Measurements from ENCODE around the gene NFKBIB. TPM values are rescaled to one million over a fixed set of nuclear protein-coding genes. Genes with fewer than 3 reads are reported as not detected.
A peak's percentile ranks its signal among the peaks of the same experiment; 100 is the strongest.

NFKBIB gene
- polyA plus RNA-seq, 1 of the 3 experiments (the other 2 are of a cell fraction): 31.8 TPM

DNA sequence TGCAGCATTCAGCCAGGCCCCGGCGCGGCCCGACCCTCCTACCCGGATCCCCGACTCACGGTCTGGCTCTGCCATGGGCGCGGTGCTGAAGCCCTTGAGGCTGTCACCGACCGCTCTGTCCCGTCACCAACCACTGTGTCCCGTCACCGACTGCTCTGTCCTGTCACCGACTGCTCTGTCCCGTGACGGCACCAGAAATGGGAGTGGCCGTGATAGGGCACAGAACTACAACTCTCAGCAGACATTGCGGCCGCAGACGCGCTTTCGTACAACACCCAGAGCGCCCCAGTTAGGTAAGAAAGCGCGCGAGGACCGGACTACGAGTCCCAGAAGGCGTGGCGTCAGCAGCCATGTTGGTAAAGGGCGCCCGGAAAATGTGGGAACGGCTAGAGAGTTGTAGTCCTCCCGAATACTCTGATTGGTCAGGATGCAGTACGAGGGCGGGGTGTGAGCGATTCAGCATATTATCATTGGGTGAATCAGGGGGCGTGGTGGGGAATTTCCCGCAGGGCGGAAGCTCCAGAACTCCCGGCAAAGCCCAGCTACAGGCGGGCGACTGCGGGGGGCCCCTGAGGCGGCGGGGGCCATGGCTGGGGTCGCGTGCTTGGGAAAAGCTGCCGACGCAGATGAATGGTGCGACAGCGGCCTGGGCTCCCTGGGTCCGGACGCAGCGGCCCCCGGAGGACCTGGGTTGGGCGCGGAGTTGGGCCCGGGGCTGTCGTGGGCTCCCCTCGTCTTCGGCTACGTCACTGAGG, at the start of gene NFKBIB, which contains the start of gene SIRT2 (continued):
- peak; percentile 97 for TF ChIP-seq YY1 (IDR thresholded peaks at IDR 0.05; ENCODE audit: low read depth)
- TF ChIP-seq EZH2phosphoT487 (IDR thresholded peaks at IDR 0.05; ENCODE audit: borderline replicate concordance, low read depth): no peak
- peak; percentile 22; the same call in 1 of the 2 replicates for TF ChIP-seq RAD21 (IDR thresholded peaks at IDR 0.05; ENCODE audit: low read length)
- TF ChIP-seq GABPA (IDR thresholded peaks at IDR 0.05; ENCODE audit: low read depth): peak; percentile 80
- TF ChIP-seq PBX3 (IDR thresholded peaks at IDR 0.05): 0 out of 2 replicates have a peak, but pooled peaks have one; percentile 20
- no peak for TF ChIP-seq TAF1 (IDR thresholded peaks at IDR 0.05; ENCODE audit: borderline replicate concordance, low read depth, low read length)
- TF ChIP-seq MEF2A (IDR thresholded peaks at IDR 0.05; ENCODE audit: borderline replicate concordance, low read depth): no peak

DNA sequence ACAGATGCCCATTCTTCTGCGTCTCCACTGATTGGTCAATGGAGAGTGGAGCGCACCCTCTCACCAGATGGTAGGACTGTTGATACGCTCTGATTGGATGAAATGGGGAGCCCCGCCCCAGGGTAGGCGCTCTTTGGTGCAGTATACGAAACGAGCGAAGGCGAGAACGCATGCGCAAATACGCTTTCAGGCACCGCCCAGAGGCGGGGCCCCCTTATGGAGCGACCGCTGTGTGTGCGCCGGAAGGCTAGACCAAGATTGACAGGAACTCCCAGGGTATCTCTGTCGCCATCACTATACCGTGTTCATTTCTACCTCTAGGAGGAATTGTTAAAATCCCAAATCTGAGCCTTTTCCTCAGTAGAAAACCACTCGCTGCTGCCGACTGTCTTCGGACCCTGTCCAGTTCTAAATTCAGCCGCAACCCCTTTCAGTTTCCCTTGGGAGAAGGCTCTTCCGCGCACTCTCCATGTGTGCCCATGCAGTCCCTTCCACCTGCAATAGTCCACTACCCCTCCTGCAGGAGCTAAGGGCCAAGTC, 49.3 kb upstream of the NFKBIB start:
- H3K9ac ChIP-seq: peak overlapping the region; percentile 69; the same call in 1 of the 2 replicates
- peak overlapping the region; percentile 64 to 67 for H3K4me3 ChIP-seq (ENCODE audit: low read depth in 2 of 2, low read length in 1 of 2)
- H3K9me2 ChIP-seq: no peaks in the 10 kb centered on the region
- no peaks in the 10 kb centered on the region for H3K27me3 ChIP-seq (ENCODE audit: insufficient read depth)
- H3K4me1 ChIP-seq (ENCODE audit: control insufficient read depth in 1 of 2, insufficient read depth in 2 of 2, low read depth in 1 of 2, low read length in 1 of 2): peaks cover 18 to 30% of the 10 kb centered on the region in 2 experiments; a peak in 1 of 4 replicates
- peaks cover 44% of the 10 kb centered on the region for H3K79me2 ChIP-seq (ENCODE audit: insufficient read depth)
- no peaks in the 10 kb centered on the region for H3K9me3 ChIP-seq
- ChIA-PET CTCF (interaction anchor here (1.1 to 3.3 kb wide), 5 partner anchors 13 to 448 kb away, joined by 3 to 15 read pairs (median 5); partner anchors contain the start of gene FAM98C), POLR2A (interaction anchor here (1.1 to 1.9 kb wide), 2 partner anchors 10 to 13 kb away, joined by 3 to 10 read pairs; no protein-coding TSS in a partner anchor)
- H3F3A ChIP-seq (replicated peaks; ENCODE audit: insufficient read depth): peaks cover 20% of the 10 kb centered on the region
- peak; percentile 86 for DNase-seq
- H2AFZ ChIP-seq (ENCODE audit: low read depth): no peak overlapping the region
- H3K4me2 ChIP-seq: peak overlapping the region; percentile 93
- H3K27ac ChIP-seq (ENCODE audit: low read depth in 2 of 2, low read length in 1 of 2): peak overlapping the region; percentile 87 to 97
- 3% methylated on average over 18 of the region's 26 CpGs for WGBS (ENCODE audit: low lambda C conversion rate)
- H4K20me1 ChIP-seq (ENCODE audit: insufficient read depth): peaks cover 37% of the 10 kb centered on the region
- H3K36me3 ChIP-seq (replicated peaks in 1 of 2; ENCODE audit: control insufficient read depth in 1 of 2, insufficient read depth in 2 of 2, low read length in 1 of 2): peaks cover 21 to 29% of the 10 kb centered on the region in 2 experiments
- no peak for TF ChIP-seq FOXJ3 (CRISPR knock-in tag; IDR thresholded peaks at IDR 0.05)
- no peak; a peak in 2 of 4 replicates for TF ChIP-seq EP300 (IDR thresholded peaks at IDR 0.05; ENCODE audit: borderline replicate concordance in 1 of 2, low read depth in 1 of 2, low read length in 1 of 2)
- no peak for TF ChIP-seq FOXM1 (IDR thresholded peaks at IDR 0.05; ENCODE audit: low read depth)
- no peak for TF ChIP-seq ELF1 (IDR thresholded peaks at IDR 0.05)
- TF ChIP-seq NRF1 (IDR thresholded peaks at IDR 0.05; ENCODE audit: low read depth, low read length): peak; percentile 68
- peak; percentile 70; the same call in 1 of the 2 replicates for TF ChIP-seq YY1 (IDR thresholded peaks at IDR 0.05; ENCODE audit: low read depth)
- no peak for TF ChIP-seq CHD2 (IDR thresholded peaks at IDR 0.05; ENCODE audit: low read length, partially characterized antibody)
- TF ChIP-seq, protein P1, sequence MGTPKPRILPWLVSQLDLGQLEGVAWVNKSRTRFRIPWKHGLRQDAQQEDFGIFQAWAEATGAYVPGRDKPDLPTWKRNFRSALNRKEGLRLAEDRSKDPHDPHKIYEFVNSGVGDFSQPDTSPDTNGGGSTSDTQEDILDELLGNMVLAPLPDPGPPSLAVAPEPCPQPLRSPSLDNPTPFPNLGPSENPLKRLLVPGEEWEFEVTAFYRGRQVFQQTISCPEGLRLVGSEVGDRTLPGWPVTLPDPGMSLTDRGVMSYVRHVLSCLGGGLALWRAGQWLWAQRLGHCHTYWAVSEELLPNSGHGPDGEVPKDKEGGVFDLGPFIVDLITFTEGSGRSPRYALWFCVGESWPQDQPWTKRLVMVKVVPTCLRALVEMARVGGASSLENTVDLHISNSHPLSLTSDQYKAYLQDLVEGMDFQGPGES (IDR thresholded peaks at IDR 0.05; ENCODE audit: low read depth, low read length): peak; percentile 83
- TF ChIP-seq, protein P2, sequence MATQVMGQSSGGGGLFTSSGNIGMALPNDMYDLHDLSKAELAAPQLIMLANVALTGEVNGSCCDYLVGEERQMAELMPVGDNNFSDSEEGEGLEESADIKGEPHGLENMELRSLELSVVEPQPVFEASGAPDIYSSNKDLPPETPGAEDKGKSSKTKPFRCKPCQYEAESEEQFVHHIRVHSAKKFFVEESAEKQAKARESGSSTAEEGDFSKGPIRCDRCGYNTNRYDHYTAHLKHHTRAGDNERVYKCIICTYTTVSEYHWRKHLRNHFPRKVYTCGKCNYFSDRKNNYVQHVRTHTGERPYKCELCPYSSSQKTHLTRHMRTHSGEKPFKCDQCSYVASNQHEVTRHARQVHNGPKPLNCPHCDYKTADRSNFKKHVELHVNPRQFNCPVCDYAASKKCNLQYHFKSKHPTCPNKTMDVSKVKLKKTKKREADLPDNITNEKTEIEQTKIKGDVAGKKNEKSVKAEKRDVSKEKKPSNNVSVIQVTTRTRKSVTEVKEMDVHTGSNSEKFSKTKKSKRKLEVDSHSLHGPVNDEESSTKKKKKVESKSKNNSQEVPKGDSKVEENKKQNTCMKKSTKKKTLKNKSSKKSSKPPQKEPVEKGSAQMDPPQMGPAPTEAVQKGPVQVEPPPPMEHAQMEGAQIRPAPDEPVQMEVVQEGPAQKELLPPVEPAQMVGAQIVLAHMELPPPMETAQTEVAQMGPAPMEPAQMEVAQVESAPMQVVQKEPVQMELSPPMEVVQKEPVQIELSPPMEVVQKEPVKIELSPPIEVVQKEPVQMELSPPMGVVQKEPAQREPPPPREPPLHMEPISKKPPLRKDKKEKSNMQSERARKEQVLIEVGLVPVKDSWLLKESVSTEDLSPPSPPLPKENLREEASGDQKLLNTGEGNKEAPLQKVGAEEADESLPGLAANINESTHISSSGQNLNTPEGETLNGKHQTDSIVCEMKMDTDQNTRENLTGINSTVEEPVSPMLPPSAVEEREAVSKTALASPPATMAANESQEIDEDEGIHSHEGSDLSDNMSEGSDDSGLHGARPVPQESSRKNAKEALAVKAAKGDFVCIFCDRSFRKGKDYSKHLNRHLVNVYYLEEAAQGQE (IDR thresholded peaks at IDR 0.05; ENCODE audit: low read depth, low read length): no peak
- TF ChIP-seq RFX5 (IDR thresholded peaks at IDR 0.05; ENCODE audit: low read length): peak; percentile 76; the same call in 1 of the 2 replicates
- peak; percentile 61 for TF ChIP-seq GABPA (IDR thresholded peaks at IDR 0.05; ENCODE audit: low read depth)
- TF ChIP-seq, protein P3, sequence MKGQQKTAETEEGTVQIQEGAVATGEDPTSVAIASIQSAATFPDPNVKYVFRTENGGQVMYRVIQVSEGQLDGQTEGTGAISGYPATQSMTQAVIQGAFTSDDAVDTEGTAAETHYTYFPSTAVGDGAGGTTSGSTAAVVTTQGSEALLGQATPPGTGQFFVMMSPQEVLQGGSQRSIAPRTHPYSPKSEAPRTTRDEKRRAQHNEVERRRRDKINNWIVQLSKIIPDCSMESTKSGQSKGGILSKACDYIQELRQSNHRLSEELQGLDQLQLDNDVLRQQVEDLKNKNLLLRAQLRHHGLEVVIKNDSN (IDR thresholded peaks at IDR 0.05; ENCODE audit: borderline replicate concordance, low read depth): no peak
- peak; percentile 36; the same call in 1 of the 2 replicates for TF ChIP-seq MXI1 (IDR thresholded peaks at IDR 0.05; ENCODE audit: low read depth, low read length)
- peak; percentile 29 for TF ChIP-seq CTCF (IDR thresholded peaks at IDR 0.05)
- peak; percentile 27; the same call in 1 of the 2 replicates for TF ChIP-seq TAF1 (IDR thresholded peaks at IDR 0.05; ENCODE audit: borderline replicate concordance, low read depth, low read length)
